H9 (cell line): ENCODE results near the gene CALCR. TPM values are rescaled to one million over a fixed set of nuclear protein-coding genes. Genes with fewer than 3 reads are reported as not detected.

Experiments
- DNase-seq: peaks from one replicate; pipeline ENCODE4 v3.0.0-alpha.2; 2017
- H2AFZ ChIP-seq: one replicate; pipeline ENCODE4 v1.6.1; 2013; ENCODE audit warnings: mild to moderate bottlenecking, low read length, control low read depth, moderate library complexity
- H2AK5ac ChIP-seq: 2 replicates; pipeline ENCODE4 v1.6.1; 2013; ENCODE audit warnings: low read length, control low read depth, mixed read lengths; ENCODE audit not compliant: insufficient read length
- H2BK120ac ChIP-seq: one replicate; pipeline ENCODE4 v1.6.1; 2013; ENCODE audit warnings: low read depth, mild to moderate bottlenecking, low read length, control low read depth, inconsistent platforms; ENCODE audit not compliant: poor library complexity, severe bottlenecking
- H2BK12ac ChIP-seq: 2 replicates; pipeline ENCODE4 v1.6.1; 2013; ENCODE audit warnings: low read length, control low read depth, mixed read lengths, low read depth; ENCODE audit not compliant: insufficient read length
- H2BK15ac ChIP-seq: 2 replicates; pipeline ENCODE4 v1.6.1; 2013; ENCODE audit warnings: low read depth, low read length, control low read depth
- H2BK20ac ChIP-seq: one replicate; pipeline ENCODE4 v1.6.1; 2013; ENCODE audit warnings: low read depth, mild to moderate bottlenecking, low read length, control low read depth, inconsistent platforms; ENCODE audit not compliant: poor library complexity, severe bottlenecking
- H2BK5ac ChIP-seq: 2 replicates; pipeline ENCODE4 v1.6.1; 2013; ENCODE audit warnings: low read length, control low read depth, mixed read lengths; ENCODE audit not compliant: insufficient read length
- H3K14ac ChIP-seq: 2 replicates; pipeline ENCODE4 v1.6.1; 2013; ENCODE audit warnings: low read length, control low read depth; ENCODE audit not compliant: insufficient read depth
- H3K18ac ChIP-seq: 2 replicates; pipeline ENCODE4 v1.6.1; 2013; ENCODE audit warnings: low read depth, mild to moderate bottlenecking, mixed read lengths, low read length, control low read depth; ENCODE audit not compliant: insufficient read length
- H3K23ac ChIP-seq: 2 replicates; pipeline ENCODE4 v1.6.1; 2013; ENCODE audit warnings: low read length, control low read depth, mixed read lengths, low read depth; ENCODE audit not compliant: insufficient read length
- H3K23me2 ChIP-seq: 2 replicates; pipeline ENCODE4 v1.6.1; 2013; ENCODE audit warnings: low read depth, mild to moderate bottlenecking, mixed read lengths, low read length, control low read depth; ENCODE audit not compliant: insufficient read length, poor library complexity, severe bottlenecking
- H3K27ac ChIP-seq: 2 replicates; pipeline ENCODE4 v1.5.1; 2013; ENCODE audit warnings: low read length, control low read depth, mixed read lengths, low read depth; ENCODE audit not compliant: insufficient read length
- H3K27me3 ChIP-seq: 2 replicates; pipeline ENCODE4 v1.6.1; 2013; ENCODE audit warnings: low read length, control low read depth, inconsistent platforms; ENCODE audit not compliant: insufficient read depth
- H3K4ac ChIP-seq: 2 replicates; pipeline ENCODE4 v1.6.1; 2013; ENCODE audit warnings: low read depth, mild to moderate bottlenecking, control low read depth, inconsistent platforms, low read length, moderate library complexity
- H3K4me1 ChIP-seq: 2 replicates; pipeline ENCODE4 v1.6.1; 2013; ENCODE audit warnings: low read length, control low read depth, inconsistent platforms; ENCODE audit not compliant: insufficient read depth
- H3K4me2 ChIP-seq: 2 replicates; pipeline ENCODE4 v1.6.1; 2013; ENCODE audit warnings: low read length, control low read depth, mixed read lengths; ENCODE audit not compliant: insufficient read length, insufficient read depth
- H3K56ac ChIP-seq: 2 replicates; pipeline ENCODE4 v1.6.1; 2013; ENCODE audit warnings: low read depth, mild to moderate bottlenecking, mixed read lengths, low read length, control low read depth; ENCODE audit not compliant: insufficient read length
- H3K79me1 ChIP-seq: 2 replicates; pipeline ENCODE4 v1.6.1; 2013; ENCODE audit warnings: low read depth, mild to moderate bottlenecking, moderate library complexity, low read length, control low read depth, inconsistent platforms; ENCODE audit not compliant: insufficient read depth, poor library complexity, severe bottlenecking
- H3K79me2 ChIP-seq: 2 replicates; pipeline ENCODE4 v1.6.1; 2013; ENCODE audit warnings: low read length, control low read depth, inconsistent platforms; ENCODE audit not compliant: insufficient read depth
- H3K9ac ChIP-seq: 2 replicates; pipeline ENCODE4 v1.6.1; 2013; ENCODE audit warnings: low read length, control low read depth, mixed read lengths; ENCODE audit not compliant: insufficient read length; ENCODE audit errors: extremely low read depth
- H3K9me3 ChIP-seq: one replicate; pipeline ENCODE4 v1.6.1; 2013; ENCODE audit warnings: low read depth, low read length, inconsistent platforms; ENCODE audit not compliant: control insufficient read depth
- H3T11ph ChIP-seq: one replicate; pipeline ENCODE4 v1.6.1; 2013; ENCODE audit warnings: mild to moderate bottlenecking, low read length, control low read depth, inconsistent platforms
- H4K20me1 ChIP-seq: one replicate; pipeline ENCODE4 v1.6.1; 2013; ENCODE audit not compliant: control insufficient read depth, insufficient read length, insufficient read depth
- H4K5ac ChIP-seq: 2 replicates; pipeline ENCODE4 v1.6.1; 2013; ENCODE audit warnings: low read depth, mild to moderate bottlenecking, mixed read lengths, low read length, control low read depth; ENCODE audit not compliant: insufficient read length
- H4K8ac ChIP-seq: replicated peaks from 2 replicates; pipeline ENCODE4 v1.6.1; 2013; ENCODE audit warnings: low read length, control low read depth, mixed read lengths, low read depth; ENCODE audit not compliant: insufficient read length
- H4K91ac ChIP-seq: 2 replicates; pipeline ENCODE4 v1.6.1; 2013; ENCODE audit warnings: low read depth, mild to moderate bottlenecking, moderate library complexity, mixed read lengths, low read length, control low read depth; ENCODE audit not compliant: insufficient read length
- H3K27ac Mint-ChIP-seq, 3 experiments: 2 replicates in 2 of 3; 3 replicates in 1 of 3; pipeline ENCODE4 v1.8.0; 2020 to 2021; ENCODE audit warnings: mixed read lengths in 3 of 3, mild to moderate bottlenecking in 1 of 3, moderate library complexity in 1 of 3
- H3K27me3 Mint-ChIP-seq: 2 replicates; pipeline ENCODE4 v1.8.0; 2021; ENCODE audit warnings: low read depth, mild to moderate bottlenecking, moderate library complexity, mixed read lengths
- H3K36me3 Mint-ChIP-seq, 3 experiments: 2 replicates in 2 of 3; 3 replicates in 1 of 3; pipeline ENCODE4 v1.8.0; 2020 to 2021; ENCODE audit warnings: low read depth in 3 of 3, mixed read lengths in 3 of 3; ENCODE audit not compliant: insufficient read depth in 1 of 3
- H3K4me1 Mint-ChIP-seq, 2 experiments: 2 replicates each; pipeline ENCODE4 v1.8.0; 2020; ENCODE audit warnings: mixed read lengths in 2 of 2
- H3K4me3 Mint-ChIP-seq, 2 experiments: 2 replicates in 1 of 2; 3 replicates in 1 of 2; pipeline ENCODE4 v1.8.0; 2020 to 2021; ENCODE audit warnings: mild to moderate bottlenecking in 2 of 2, mixed read lengths in 2 of 2, moderate library complexity in 1 of 2
- H3K9me3 Mint-ChIP-seq, 2 experiments: 2 replicates in 1 of 2; 3 replicates in 1 of 2; pipeline ENCODE4 v1.8.0; 2020; ENCODE audit warnings: mild to moderate bottlenecking in 2 of 2, mixed read lengths in 2 of 2, moderate library complexity in 1 of 2
- CTCF ChIP-seq: fragments of 200-600 bp; sonication (generic); conservative IDR thresholded peaks from 3 replicates; pipeline ENCODE4 v1.8.0; 2021; ENCODE audit warnings: antibody characterized with exemption, mild to moderate bottlenecking
- WGBS: extraction: QIAGEN DNeasy Blood & Tissue Kit; methylation state at CpG from one replicate; pipeline ENCODE4 v1.1.7; 2013; ENCODE audit warnings: missing lambda C conversion rate, low lambda C conversion rate, mixed read lengths; ENCODE audit not compliant: insufficient read length; ENCODE audit errors: extremely low coverage; 5-methylcytosine and 5-hydroxymethylcytosine counted together
- total RNA-seq: library from RNA; stranded (reverse); gene quantifications from 2 replicates; pipeline ENCODE4 v1.2.1, GENCODE V29; 2021

The CALCR gene
- total RNA-seq, 1 experiment from 2014 or later: 0.52 TPM

- Histone ChIP-seq H2BK120ac (no peak overlapping the region), H3K4me2 (no peak overlapping the region), H2AFZ (no peak overlapping the region), H4K5ac (no peak overlapping the region), H3K23ac (no peak overlapping the region), H2AK5ac (no peak overlapping the region), H2BK20ac (no peak overlapping the region), H3K4me1 (peaks cover 4% of the 10 kb centered on the region; the same call in 1 of the 2 replicates), H4K20me1 (no peaks in the 10 kb centered on the region), H3K4ac (no peak overlapping the region), H2BK12ac (no peak overlapping the region), H3K23me2 (no peaks in the 10 kb centered on the region), H3K79me2 (no peaks in the 10 kb centered on the region), H3K9ac (no peak overlapping the region), H3K79me1 (no peaks in the 10 kb centered on the region), H3K14ac (no peak overlapping the region), H3K27me3 (no peaks in the 10 kb centered on the region), H3K27ac (no peak overlapping the region), H4K91ac (no peak overlapping the region), H3K56ac (no peak overlapping the region), H2BK5ac (no peak overlapping the region), H3T11ph (no peak overlapping the region), H3K18ac (no peak overlapping the region), H4K8ac (no peak overlapping the region), H3K9me3 (no peaks in the 10 kb centered on the region), H2BK15ac (no peak overlapping the region)
- no CpG with 5 or more reads among the region's 1 CpG for WGBS
- no peak for TF ChIP-seq CTCF
- no peak overlapping the region for H3K4me3 Mint-ChIP-seq
- no peak for DNase-seq
- H3K4me1 Mint-ChIP-seq: peaks cover 8 to 22% of the 10 kb centered on the region in 2 experiments
- no peaks in the 10 kb centered on the region; a peak in 1 of 5 replicates for H3K9me3 Mint-ChIP-seq
- H3K27me3 Mint-ChIP-seq: 0 out of 2 replicates have a peak, but pooled peaks cover 2% of the 10 kb centered on the region
- H3K36me3 Mint-ChIP-seq: peaks cover 0 to 3% (median 0%) of the 10 kb centered on the region in 3 experiments; a peak in 3 of 7 replicates
- peak overlapping the region in 1 of 3 experiments; percentile 88; a peak in 2 of 7 replicates for H3K27ac Mint-ChIP-seq
These were observed 181.5 kb downstream of the CALCR start for GRCh38 chr7:93392984-93393383.
